H9 (cell line): ENCODE measurements around the gene SSR2. TPM values are rescaled to one million over a fixed set of nuclear protein-coding genes. Genes with fewer than 3 reads are reported as not detected.
"Not testable (repeated sequence)": the region's sequence is repeated elsewhere in the genome, so short reads cannot be mapped to it uniquely, and the experiment has no call there.

ENCODE experiments used
- DNase-seq: peaks from one replicate; pipeline ENCODE4 v3.0.0-alpha.2; 2017
- H2AFZ ChIP-seq: one replicate; pipeline ENCODE4 v1.6.1; 2013; ENCODE audit warnings: mild to moderate bottlenecking, low read length, control low read depth, moderate library complexity
- H2AK5ac ChIP-seq: 2 replicates; pipeline ENCODE4 v1.6.1; 2013; ENCODE audit warnings: low read length, control low read depth, mixed read lengths; ENCODE audit not compliant: insufficient read length
- H2BK120ac ChIP-seq: one replicate; pipeline ENCODE4 v1.6.1; 2013; ENCODE audit warnings: low read depth, mild to moderate bottlenecking, low read length, control low read depth, inconsistent platforms; ENCODE audit not compliant: poor library complexity, severe bottlenecking
- H2BK12ac ChIP-seq: 2 replicates; pipeline ENCODE4 v1.6.1; 2013; ENCODE audit warnings: low read length, control low read depth, mixed read lengths, low read depth; ENCODE audit not compliant: insufficient read length
- H2BK15ac ChIP-seq: 2 replicates; pipeline ENCODE4 v1.6.1; 2013; ENCODE audit warnings: low read depth, low read length, control low read depth
- H2BK20ac ChIP-seq: one replicate; pipeline ENCODE4 v1.6.1; 2013; ENCODE audit warnings: low read depth, mild to moderate bottlenecking, low read length, control low read depth, inconsistent platforms; ENCODE audit not compliant: poor library complexity, severe bottlenecking
- H2BK5ac ChIP-seq: 2 replicates; pipeline ENCODE4 v1.6.1; 2013; ENCODE audit warnings: low read length, control low read depth, mixed read lengths; ENCODE audit not compliant: insufficient read length
- H3K14ac ChIP-seq: 2 replicates; pipeline ENCODE4 v1.6.1; 2013; ENCODE audit warnings: low read length, control low read depth; ENCODE audit not compliant: insufficient read depth
- H3K18ac ChIP-seq: 2 replicates; pipeline ENCODE4 v1.6.1; 2013; ENCODE audit warnings: low read depth, mild to moderate bottlenecking, mixed read lengths, low read length, control low read depth; ENCODE audit not compliant: insufficient read length
- H3K23ac ChIP-seq: 2 replicates; pipeline ENCODE4 v1.6.1; 2013; ENCODE audit warnings: low read length, control low read depth, mixed read lengths, low read depth; ENCODE audit not compliant: insufficient read length
- H3K23me2 ChIP-seq: 2 replicates; pipeline ENCODE4 v1.6.1; 2013; ENCODE audit warnings: low read depth, mild to moderate bottlenecking, mixed read lengths, low read length, control low read depth; ENCODE audit not compliant: insufficient read length, poor library complexity, severe bottlenecking
- H3K27ac ChIP-seq: 2 replicates; pipeline ENCODE4 v1.5.1; 2013; ENCODE audit warnings: low read length, control low read depth, mixed read lengths, low read depth; ENCODE audit not compliant: insufficient read length
- H3K27me3 ChIP-seq: 2 replicates; pipeline ENCODE4 v1.6.1; 2013; ENCODE audit warnings: low read length, control low read depth, inconsistent platforms; ENCODE audit not compliant: insufficient read depth
- H3K4ac ChIP-seq: 2 replicates; pipeline ENCODE4 v1.6.1; 2013; ENCODE audit warnings: low read depth, mild to moderate bottlenecking, control low read depth, inconsistent platforms, low read length, moderate library complexity
- H3K4me1 ChIP-seq: 2 replicates; pipeline ENCODE4 v1.6.1; 2013; ENCODE audit warnings: low read length, control low read depth, inconsistent platforms; ENCODE audit not compliant: insufficient read depth
- H3K4me2 ChIP-seq: 2 replicates; pipeline ENCODE4 v1.6.1; 2013; ENCODE audit warnings: low read length, control low read depth, mixed read lengths; ENCODE audit not compliant: insufficient read length, insufficient read depth
- H3K56ac ChIP-seq: 2 replicates; pipeline ENCODE4 v1.6.1; 2013; ENCODE audit warnings: low read depth, mild to moderate bottlenecking, mixed read lengths, low read length, control low read depth; ENCODE audit not compliant: insufficient read length
- H3K79me1 ChIP-seq: 2 replicates; pipeline ENCODE4 v1.6.1; 2013; ENCODE audit warnings: low read depth, mild to moderate bottlenecking, moderate library complexity, low read length, control low read depth, inconsistent platforms; ENCODE audit not compliant: insufficient read depth, poor library complexity, severe bottlenecking
- H3K79me2 ChIP-seq: 2 replicates; pipeline ENCODE4 v1.6.1; 2013; ENCODE audit warnings: low read length, control low read depth, inconsistent platforms; ENCODE audit not compliant: insufficient read depth
- H3K9ac ChIP-seq: 2 replicates; pipeline ENCODE4 v1.6.1; 2013; ENCODE audit warnings: low read length, control low read depth, mixed read lengths; ENCODE audit not compliant: insufficient read length; ENCODE audit errors: extremely low read depth
- H3K9me3 ChIP-seq: one replicate; pipeline ENCODE4 v1.6.1; 2013; ENCODE audit warnings: low read depth, low read length, inconsistent platforms; ENCODE audit not compliant: control insufficient read depth
- H3T11ph ChIP-seq: one replicate; pipeline ENCODE4 v1.6.1; 2013; ENCODE audit warnings: mild to moderate bottlenecking, low read length, control low read depth, inconsistent platforms
- H4K20me1 ChIP-seq: one replicate; pipeline ENCODE4 v1.6.1; 2013; ENCODE audit not compliant: control insufficient read depth, insufficient read length, insufficient read depth
- H4K5ac ChIP-seq: 2 replicates; pipeline ENCODE4 v1.6.1; 2013; ENCODE audit warnings: low read depth, mild to moderate bottlenecking, mixed read lengths, low read length, control low read depth; ENCODE audit not compliant: insufficient read length
- H4K8ac ChIP-seq: replicated peaks from 2 replicates; pipeline ENCODE4 v1.6.1; 2013; ENCODE audit warnings: low read length, control low read depth, mixed read lengths, low read depth; ENCODE audit not compliant: insufficient read length
- H4K91ac ChIP-seq: 2 replicates; pipeline ENCODE4 v1.6.1; 2013; ENCODE audit warnings: low read depth, mild to moderate bottlenecking, moderate library complexity, mixed read lengths, low read length, control low read depth; ENCODE audit not compliant: insufficient read length
- H3K27ac Mint-ChIP-seq, 3 experiments: 2 replicates in 2 of 3; 3 replicates in 1 of 3; pipeline ENCODE4 v1.8.0; 2020 to 2021; ENCODE audit warnings: mixed read lengths in 3 of 3, mild to moderate bottlenecking in 1 of 3, moderate library complexity in 1 of 3
- H3K27me3 Mint-ChIP-seq: 2 replicates; pipeline ENCODE4 v1.8.0; 2021; ENCODE audit warnings: low read depth, mild to moderate bottlenecking, moderate library complexity, mixed read lengths
- H3K36me3 Mint-ChIP-seq, 3 experiments: 2 replicates in 2 of 3; 3 replicates in 1 of 3; pipeline ENCODE4 v1.8.0; 2020 to 2021; ENCODE audit warnings: low read depth in 3 of 3, mixed read lengths in 3 of 3; ENCODE audit not compliant: insufficient read depth in 1 of 3
- H3K4me1 Mint-ChIP-seq, 2 experiments: 2 replicates each; pipeline ENCODE4 v1.8.0; 2020; ENCODE audit warnings: mixed read lengths in 2 of 2
- H3K4me3 Mint-ChIP-seq, 2 experiments: 2 replicates in 1 of 2; 3 replicates in 1 of 2; pipeline ENCODE4 v1.8.0; 2020 to 2021; ENCODE audit warnings: mild to moderate bottlenecking in 2 of 2, mixed read lengths in 2 of 2, moderate library complexity in 1 of 2
- H3K9me3 Mint-ChIP-seq, 2 experiments: 2 replicates in 1 of 2; 3 replicates in 1 of 2; pipeline ENCODE4 v1.8.0; 2020; ENCODE audit warnings: mild to moderate bottlenecking in 2 of 2, mixed read lengths in 2 of 2, moderate library complexity in 1 of 2
- WGBS: extraction: QIAGEN DNeasy Blood & Tissue Kit; methylation state at CpG from one replicate; pipeline ENCODE4 v1.1.7; 2013; ENCODE audit warnings: missing lambda C conversion rate, low lambda C conversion rate, mixed read lengths; ENCODE audit not compliant: insufficient read length; ENCODE audit errors: extremely low coverage; 5-methylcytosine and 5-hydroxymethylcytosine counted together
- total RNA-seq: library from RNA; stranded (reverse); gene quantifications from 2 replicates; pipeline ENCODE4 v1.2.1, GENCODE V29; 2021
- TF ChIP-seq, protein P1 (sequence below): fragments of 200-600 bp; sonication (generic); conservative IDR thresholded peaks from 3 replicates; pipeline ENCODE4 v1.8.0; 2021; ENCODE audit warnings: antibody characterized with exemption, mild to moderate bottlenecking

The SSR2 gene
- total RNA-seq, 1 experiment from 2014 or later: 170 TPM

DNA sequence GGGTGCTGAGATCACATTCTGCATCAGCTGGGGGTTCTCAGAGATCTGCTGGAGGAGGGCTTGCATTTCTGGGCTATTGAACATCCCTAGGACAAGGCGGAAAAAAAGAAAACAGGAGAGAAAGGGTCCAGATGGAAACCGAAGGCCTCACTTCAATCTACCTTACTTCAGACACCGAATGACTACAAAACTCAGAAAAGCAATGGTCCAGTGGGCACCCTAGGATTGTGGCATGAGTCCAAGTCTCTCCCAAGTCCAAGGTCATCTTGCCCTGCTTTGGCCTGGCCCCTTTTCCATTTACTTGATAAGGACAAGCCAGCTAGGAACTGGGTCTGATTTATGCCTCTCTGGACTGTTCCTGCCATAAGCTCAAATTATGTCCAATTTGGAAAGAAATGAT, 22.1 kb upstream of the SSR2 start:
- DNase-seq: no peak
- TF ChIP-seq, protein P1, sequence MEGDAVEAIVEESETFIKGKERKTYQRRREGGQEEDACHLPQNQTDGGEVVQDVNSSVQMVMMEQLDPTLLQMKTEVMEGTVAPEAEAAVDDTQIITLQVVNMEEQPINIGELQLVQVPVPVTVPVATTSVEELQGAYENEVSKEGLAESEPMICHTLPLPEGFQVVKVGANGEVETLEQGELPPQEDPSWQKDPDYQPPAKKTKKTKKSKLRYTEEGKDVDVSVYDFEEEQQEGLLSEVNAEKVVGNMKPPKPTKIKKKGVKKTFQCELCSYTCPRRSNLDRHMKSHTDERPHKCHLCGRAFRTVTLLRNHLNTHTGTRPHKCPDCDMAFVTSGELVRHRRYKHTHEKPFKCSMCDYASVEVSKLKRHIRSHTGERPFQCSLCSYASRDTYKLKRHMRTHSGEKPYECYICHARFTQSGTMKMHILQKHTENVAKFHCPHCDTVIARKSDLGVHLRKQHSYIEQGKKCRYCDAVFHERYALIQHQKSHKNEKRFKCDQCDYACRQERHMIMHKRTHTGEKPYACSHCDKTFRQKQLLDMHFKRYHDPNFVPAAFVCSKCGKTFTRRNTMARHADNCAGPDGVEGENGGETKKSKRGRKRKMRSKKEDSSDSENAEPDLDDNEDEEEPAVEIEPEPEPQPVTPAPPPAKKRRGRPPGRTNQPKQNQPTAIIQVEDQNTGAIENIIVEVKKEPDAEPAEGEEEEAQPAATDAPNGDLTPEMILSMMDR: no peak
- Mint-ChIP-seq H3K27me3 (no peaks in the 10 kb centered on the region), H3K4me3 (no peak overlapping the region), H3K27ac (no peak overlapping the region), H3K9me3 (no peaks in the 10 kb centered on the region; a peak in 1 of 5 replicates), H3K36me3 (peaks cover 21 to 65% (median 58%) of the 10 kb centered on the region in 3 experiments), H3K4me1 (no peaks in the 10 kb centered on the region)
- no peak overlapping the region for H3T11ph ChIP-seq
- no peaks in the 10 kb centered on the region for H3K23me2 ChIP-seq
- H3K4me2 ChIP-seq: no peak overlapping the region
- H2BK12ac ChIP-seq: no peak overlapping the region
- H4K20me1 ChIP-seq: no peaks in the 10 kb centered on the region
- H4K91ac ChIP-seq: no peak overlapping the region
- H2BK15ac ChIP-seq: no peak overlapping the region
- WGBS: no CpG with 5 or more reads among the region's 3 CpGs
- no peaks in the 10 kb centered on the region for H3K4me1 ChIP-seq
- H3K18ac ChIP-seq: no peak overlapping the region
- no peak overlapping the region for H2BK20ac ChIP-seq
- H4K5ac ChIP-seq: no peak overlapping the region
- H3K14ac ChIP-seq: no peak overlapping the region
- H2BK120ac ChIP-seq: no peak overlapping the region
- H3K79me2 ChIP-seq: no peaks in the 10 kb centered on the region
- H2AK5ac ChIP-seq: no peak overlapping the region
- no peak overlapping the region for H3K56ac ChIP-seq
- H3K79me1 ChIP-seq: no peaks in the 10 kb centered on the region
- H3K4ac ChIP-seq: no peak overlapping the region
- H3K9me3 ChIP-seq: no peaks in the 10 kb centered on the region
- no peak overlapping the region for H4K8ac ChIP-seq
- no peak overlapping the region for H3K27ac ChIP-seq
- no peak overlapping the region for H2BK5ac ChIP-seq
- H2AFZ ChIP-seq: no peak overlapping the region
- no peak overlapping the region for H3K23ac ChIP-seq
- H3K27me3 ChIP-seq: no peaks in the 10 kb centered on the region
- no peak overlapping the region for H3K9ac ChIP-seq

DNA sequence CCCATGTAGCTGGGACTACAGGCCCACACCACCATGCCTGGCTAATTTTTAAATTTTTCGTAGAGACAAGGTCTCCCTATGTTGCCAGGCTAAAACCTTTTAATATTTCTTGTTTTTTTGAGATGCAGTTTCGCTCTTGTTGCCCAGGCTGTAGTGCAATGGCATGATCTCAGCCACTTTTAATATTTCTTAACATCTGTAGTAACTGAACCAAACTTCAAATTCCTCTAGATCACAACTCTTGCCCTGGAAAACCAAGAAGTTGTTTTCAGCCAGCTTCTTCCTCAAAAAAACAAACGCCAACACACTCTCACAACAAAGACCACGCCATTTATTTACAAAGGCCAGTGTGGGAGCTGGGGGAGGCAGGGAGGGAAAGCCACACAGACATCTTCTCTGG, 14.2 kb upstream of the SSR2 start:
- H3K4me1 ChIP-seq, H3K9me3 Mint-ChIP-seq, H2BK15ac ChIP-seq, H3K23me2 ChIP-seq, H3K27me3 ChIP-seq, H3K9ac ChIP-seq, H3K4me2 ChIP-seq, H2AK5ac ChIP-seq, DNase-seq, H3K56ac ChIP-seq, H3T11ph ChIP-seq, H3K4me3 Mint-ChIP-seq, H2BK20ac ChIP-seq, H4K20me1 ChIP-seq, H3K27ac ChIP-seq, H2AFZ ChIP-seq, H3K18ac ChIP-seq, H3K23ac ChIP-seq, H2BK5ac ChIP-seq, H4K5ac ChIP-seq, H3K14ac ChIP-seq, H2BK12ac ChIP-seq, H3K27ac Mint-ChIP-seq, H4K91ac ChIP-seq, H3K79me2 ChIP-seq, H3K79me1 ChIP-seq, H3K4me1 Mint-ChIP-seq, H3K9me3 ChIP-seq, H4K8ac ChIP-seq, H3K27me3 Mint-ChIP-seq, H3K4ac ChIP-seq, H2BK120ac ChIP-seq: not testable (repeated sequence)
- WGBS: no CpG with 5 or more reads among the region's 4 CpGs
- H3K36me3 Mint-ChIP-seq: peaks cover 13 to 30% (median 23%) of the 10 kb centered on the region in 3 experiments; a peak in 6 of 7 replicates
